HG03558 (cell line): ENCODE results near the gene HOXD3.

Source experiments
- ATAC-seq: cut with Tn5 transposase; IDR thresholded peaks from one replicate; pipeline ENCODE4 v1.9.1; 2021; ENCODE audit warnings: moderate number of reproducible peaks; ENCODE audit not compliant: unreplicated experiment; ENCODE audit errors: extremely low read depth

HOXD3 gene

DNA sequence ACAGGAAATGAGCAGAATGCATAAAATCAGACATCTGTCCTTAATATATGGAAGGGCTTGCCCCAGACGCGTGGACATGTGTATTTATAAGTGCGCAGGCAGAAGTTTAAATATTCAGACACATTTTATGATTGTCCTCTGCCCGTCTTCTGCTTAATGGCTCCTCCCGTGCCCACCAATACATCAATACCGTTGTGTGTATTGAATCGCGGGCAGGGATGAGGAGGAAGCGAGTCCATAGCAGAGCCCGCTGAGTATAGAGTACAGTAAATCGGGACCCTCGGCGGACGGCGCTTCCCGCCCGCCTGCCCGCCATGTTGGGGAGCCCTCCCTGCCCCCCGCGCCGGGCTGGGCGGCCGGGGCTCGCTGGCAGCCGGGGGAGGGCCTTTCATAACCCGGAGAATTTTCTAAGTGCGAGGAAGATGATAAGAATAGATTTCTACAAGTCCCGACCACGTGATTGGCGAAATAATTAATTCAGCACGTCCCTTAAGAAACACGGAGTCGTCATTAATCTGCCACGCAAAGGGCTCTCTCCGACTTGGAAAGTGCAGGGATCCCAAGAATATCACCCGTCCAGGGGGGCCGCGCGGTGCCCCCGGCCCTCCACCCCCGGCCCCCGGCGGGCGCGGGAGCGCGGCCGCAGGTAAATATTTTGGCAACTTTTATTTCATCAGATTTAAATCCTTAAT lies at the start of gene HOXD3:
TSS of gene HOXD3 (plus strand) at position 501 of the 692 bp plus-strand sequence. CDS start 11,808 bp downstream, outside the sequence.
- no peak for ATAC-seq

DNA sequence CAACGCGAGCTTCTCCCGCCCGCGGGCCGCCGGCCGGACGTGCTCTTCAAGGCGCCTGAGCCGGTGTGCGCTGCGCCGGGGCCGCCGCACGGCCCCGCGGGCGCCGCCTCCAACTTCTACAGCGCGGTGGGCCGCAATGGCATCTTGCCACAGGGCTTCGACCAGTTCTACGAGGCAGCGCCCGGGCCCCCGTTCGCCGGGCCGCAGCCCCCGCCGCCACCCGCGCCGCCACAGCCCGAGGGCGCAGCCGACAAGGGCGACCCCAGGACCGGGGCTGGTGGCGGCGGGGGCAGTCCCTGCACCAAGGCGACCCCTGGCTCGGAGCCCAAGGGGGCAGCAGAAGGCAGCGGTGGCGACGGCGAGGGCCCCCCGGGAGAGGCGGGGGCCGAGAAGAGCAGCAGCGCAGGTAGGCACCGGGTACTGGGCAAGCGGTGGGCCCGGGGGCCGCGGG lies 49.4 kb upstream of the HOXD3 start:
- ATAC-seq = no peak

DNA sequence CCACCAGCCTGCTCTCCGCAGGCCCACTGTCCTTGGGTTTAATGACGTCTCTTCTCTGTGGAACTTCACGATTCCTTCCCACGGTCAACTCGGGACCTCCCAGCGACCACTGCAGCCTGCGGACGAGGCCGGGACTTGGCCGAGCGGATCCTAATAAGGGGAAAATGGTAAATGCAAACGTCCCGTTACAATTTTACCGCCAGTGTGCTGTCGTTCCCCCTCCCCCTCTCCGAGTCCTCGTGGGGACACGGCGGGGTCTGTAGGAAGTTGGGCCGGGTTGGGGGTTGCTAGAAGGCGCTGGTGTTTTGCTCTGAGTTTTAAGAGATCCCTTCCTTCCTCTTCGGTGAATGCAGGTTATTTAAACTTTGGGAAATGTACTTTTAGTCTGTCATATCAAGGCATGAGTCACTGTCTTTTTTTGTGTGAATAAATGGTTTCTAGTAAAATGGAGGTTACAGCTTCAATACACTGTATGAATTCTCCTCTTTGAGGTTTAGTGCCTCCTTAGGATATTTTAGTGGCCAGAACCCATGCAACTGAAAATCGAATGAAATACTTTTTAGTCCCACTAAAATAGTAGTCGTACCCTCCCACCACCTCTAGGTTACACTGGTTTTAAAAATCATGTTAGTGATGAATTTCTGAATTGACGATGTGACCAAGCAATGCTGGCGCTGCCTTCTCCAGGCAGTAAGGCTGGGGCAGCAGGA lies 47.8 kb upstream of the HOXD3 start:
- ATAC-seq = no peak

DNA sequence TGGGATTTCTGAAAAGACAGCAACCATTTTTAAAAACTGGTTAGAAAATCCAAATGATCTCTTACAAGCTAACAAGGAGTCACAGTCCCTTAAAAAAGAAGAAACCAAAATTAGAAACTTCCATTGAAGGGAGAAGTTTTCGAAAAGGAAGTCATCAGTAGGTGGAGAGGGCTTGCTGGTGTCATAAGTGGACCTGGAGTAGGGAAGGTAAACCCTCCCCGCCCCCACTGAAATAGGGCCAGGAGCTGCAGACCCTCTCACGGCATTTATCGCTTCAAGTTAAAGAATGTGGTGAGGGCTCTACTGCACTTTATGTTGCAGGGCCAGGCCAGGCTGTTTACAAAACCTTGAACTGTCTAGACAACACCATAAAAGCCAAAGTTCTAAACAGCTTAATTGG lies 47.2 kb upstream of the HOXD3 start:
- no peak for ATAC-seq

- no peak for ATAC-seq
Observed at GRCh38 chr2:176110415-176111308, 46.4 kb upstream of the HOXD3 start.

DNA sequence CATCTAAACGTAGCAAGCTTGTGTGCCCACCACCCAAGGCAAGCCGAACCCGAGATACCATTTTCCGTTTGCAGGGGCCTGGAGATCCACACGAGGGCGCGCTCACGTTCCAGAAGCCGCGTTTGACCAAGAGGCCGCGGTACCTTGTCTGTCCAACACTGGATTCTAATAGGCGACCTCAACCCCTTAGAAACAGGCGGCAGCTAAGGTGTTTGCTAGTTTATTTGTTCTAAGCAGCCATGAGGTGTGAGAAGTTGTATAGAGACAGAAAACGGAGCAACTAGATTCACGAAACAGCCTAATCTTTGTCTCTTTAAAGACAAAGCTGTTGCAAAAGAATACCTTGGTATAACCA lies 45.8 kb upstream of the HOXD3 start:
- no peak for ATAC-seq

DNA sequence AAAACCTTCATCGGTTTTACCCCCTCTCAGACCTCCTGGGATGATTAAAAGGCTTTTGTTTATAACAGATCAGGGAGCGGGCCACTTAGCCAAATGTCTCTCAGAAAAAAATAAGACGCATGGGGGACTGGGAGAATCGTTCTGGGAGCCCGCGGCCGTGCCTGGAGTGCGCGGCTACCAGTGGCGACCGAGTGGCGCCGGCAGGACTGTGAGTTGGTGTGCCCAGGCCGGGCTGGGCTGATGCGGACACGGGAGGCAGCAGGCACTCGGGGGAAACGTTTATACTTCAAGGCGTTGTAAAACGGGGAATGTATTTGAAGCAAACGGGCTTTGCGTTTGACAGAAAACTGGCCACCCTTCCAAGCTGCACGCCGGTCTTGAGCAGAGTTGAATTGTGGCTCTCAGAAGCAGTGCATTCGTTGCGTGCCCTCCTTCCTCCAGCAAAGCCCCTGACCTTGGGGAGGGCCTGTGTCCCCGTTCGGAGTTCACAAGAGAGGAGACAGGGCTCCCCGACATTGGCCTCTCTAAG lies 45.2 kb upstream of the HOXD3 start:
- ATAC-seq = no peak

DNA sequence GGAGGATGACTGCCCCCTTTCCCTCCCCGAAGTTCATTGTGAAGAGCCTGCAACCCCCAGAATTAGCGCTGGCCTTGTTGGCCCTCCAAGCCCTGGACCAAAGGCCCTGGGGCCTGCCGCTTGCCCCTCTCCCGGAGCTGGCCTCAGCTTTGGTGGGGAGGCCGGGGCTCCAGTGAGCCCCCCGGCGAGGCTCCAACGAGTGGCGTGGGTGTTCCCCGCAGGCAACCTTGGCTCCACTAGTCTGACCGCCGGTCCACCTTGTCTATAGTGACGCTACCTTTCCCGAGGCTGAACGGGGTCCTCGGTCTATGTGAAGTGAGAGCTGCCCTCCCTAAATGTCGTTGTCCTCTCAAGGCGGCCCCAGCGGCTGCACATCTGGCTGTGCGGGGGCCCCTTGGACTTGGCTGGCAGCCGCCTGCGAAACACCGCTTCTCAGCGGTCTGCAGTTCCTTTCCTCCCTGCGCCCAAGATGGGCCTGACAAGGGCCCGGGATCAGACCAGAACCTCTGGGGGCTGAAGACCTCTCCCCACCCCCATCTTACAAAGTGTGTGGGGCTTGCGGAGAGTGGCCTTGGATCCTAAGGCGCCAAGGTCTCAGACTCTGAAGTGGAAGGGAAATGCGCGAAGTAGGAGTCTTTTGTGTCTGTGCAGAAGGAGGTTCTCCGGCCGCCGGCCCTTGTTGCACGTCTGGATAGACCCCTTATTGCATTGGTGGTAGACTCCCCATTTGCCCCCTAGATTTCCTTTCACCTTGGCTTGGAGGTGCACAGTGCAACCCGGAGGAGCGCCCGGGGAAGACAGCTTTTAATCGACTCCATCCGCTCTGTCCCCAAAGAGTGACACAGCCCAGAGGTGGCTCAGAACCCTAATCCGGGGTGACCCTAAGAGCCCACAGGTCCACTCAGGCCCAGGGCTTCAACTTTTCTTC lies 44.5 kb upstream of the HOXD3 start:
- no peak for ATAC-seq

DNA sequence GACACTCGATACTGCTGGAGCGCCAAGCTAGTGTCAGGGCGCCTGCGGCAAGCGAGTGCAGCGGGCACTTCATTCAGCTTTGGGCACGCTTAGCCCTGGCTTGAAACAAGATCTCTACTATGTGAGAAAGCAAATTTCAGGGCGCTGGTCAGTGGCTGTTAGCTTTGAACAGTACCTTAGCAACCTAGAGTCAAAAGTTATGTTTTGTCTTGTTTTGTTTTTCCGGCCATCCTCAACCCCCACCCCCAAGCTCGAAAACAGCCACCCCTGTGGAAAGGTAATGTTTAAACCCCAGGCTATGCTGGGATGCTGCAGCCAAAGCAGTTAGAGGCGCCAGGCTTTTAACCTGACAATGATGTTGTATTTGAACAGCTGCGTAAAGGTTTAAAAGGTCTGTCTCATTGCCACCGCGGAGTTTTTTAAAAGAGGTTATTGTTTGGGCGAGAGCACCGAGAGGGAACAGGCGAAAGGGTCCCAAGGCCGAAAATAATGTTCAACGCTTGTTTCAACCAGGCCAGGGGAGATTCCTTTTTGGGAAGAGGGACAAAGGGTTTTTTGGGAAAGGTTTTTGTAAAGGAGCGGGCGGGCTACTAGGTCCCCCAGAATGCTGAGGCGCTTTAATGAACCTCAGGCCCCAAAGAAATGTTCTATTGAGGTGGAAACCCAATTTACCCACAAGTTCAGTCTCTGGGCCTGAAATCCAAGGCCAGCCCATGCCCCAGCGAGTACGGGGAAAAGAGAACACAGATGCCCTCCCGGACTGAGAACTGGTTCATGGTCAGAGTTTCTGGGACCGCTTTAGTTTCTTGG lies 42.8 kb upstream of the HOXD3 start:
- no peak for ATAC-seq

DNA sequence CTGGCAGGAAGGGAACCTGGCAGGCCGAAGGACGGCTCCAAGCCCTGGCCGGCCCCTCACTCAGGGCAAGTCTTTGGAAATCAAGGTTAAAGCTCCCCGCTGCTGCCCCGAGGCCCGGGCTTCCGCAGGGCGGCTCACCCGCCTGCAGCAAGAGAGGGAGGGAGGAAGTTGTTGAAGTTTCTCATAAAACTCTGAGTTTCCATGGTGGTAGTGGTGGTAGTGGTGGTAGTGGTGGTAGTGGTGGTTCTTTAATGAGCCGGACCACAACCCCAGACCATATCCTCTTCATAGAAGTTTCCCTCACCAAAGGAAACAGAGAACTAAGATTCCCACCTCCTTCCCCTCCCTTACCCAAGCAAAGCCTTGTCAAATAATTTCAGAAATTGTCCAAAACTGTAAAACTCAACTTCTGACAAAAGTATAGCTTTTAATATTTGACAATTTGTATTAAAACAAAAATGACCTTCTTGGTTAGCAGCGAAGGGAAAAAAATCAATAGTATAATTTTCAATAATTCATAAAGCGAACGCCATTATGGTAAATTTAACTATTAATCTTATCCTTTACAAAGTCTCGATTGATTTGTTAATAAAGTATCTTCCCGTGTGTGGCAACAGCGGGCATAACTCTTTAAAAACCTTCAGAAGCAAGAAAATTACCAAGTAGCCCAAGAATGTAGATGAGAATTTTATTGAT lies 42.0 kb upstream of the HOXD3 start:
- no peak for ATAC-seq

- no peak for ATAC-seq
Observed at GRCh38 chr2:176115883-176116813, 41.0 kb upstream of the HOXD3 start, which contains the start of gene HOXD10. HOXD10 (plus strand) TSS chr2:176116778; CDS start chr2:176116834, 56 bp downstream.

DNA sequence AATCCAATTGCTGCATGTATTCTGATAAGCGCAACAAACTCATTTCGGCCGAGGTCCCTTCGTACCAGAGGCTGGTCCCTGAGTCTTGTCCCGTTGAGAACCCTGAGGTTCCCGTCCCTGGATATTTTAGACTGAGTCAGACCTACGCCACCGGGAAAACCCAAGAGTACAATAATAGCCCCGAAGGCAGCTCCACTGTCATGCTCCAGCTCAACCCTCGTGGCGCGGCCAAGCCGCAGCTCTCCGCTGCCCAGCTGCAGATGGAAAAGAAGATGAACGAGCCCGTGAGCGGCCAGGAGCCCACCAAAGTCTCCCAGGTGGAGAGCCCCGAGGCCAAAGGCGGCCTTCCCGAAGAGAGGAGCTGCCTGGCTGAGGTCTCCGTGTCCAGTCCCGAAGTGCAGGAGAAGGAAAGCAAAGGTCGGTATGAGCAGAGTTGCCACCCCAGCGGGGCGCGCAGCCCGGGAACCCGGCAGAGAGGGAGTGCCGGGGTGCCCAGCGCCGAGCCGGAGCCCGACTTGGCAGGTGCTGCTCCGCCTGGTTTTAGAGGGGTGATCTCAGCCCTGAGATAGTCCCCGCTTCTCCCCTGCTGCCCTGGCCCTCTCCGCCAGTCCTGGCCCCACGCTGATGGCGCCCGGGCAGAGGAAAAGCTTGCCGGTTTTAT lies 39.8 kb upstream of the HOXD3 start:
- no peak for ATAC-seq

DNA sequence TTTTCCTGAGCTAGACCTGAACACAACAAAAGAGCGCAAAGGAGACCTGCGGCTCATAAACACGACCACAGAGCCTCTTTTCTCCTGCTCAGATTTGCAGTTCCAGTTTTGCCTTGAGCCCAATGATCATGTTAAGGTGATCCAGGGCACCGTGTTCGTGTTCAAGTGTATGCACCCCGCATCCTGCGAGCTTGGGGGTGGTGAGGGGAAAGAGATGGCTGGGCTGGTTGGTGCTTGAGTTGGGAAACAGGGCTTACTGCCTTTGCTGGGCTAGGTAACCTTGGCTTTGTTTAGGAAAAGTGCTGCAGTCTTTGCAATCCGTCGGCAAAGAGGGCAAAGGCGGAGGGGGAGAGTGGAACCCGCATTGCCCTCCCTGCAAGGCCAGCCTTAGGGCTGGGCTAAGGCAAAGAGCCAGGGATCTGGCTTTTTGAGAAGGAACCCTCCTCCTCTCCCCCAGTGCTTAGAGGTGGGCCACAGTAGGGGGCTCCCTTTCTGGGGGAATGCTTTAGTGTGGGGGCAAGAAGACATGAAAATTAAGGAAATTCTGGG lies 39.2 kb upstream of the HOXD3 start:
- ATAC-seq = no peak

DNA sequence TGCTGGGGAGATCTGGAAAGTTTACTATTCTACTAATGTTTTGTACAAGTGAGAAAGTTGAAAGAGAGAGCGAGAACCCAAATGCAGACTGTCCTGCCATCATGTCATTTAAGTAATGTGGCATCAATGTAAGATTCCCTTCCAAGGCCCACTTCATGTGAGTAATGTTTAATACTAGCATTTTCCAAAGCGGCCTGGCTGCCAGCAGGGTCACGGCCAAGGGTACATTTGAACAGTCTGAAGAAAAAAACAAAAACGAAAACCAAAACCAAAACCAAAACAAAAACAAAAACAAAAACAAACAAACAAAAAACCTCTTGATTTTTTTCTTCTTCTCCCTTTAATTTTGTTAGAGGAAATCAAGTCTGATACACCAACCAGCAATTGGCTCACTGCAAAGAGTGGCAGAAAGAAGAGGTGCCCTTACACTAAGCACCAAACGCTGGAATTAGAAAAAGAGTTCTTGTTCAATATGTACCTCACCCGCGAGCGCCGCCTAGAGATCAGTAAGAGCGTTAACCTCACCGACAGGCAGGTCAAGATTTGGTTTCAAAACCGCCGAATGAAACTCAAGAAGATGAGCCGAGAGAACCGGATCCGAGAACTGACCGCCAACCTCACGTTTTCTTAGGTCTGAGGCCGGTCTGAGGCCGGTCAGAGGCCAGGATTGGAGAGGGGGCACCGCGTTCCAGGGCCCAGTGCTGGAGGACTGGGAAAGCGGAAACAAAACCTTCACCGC lies 38.3 kb upstream of the HOXD3 start:
- ATAC-seq = no peak

- ATAC-seq = no peak
Observed at GRCh38 chr2:176120364-176121189, 36.5 kb upstream of the HOXD3 start.
